ENCODE results near the gene ZSCAN16.

DNA sequence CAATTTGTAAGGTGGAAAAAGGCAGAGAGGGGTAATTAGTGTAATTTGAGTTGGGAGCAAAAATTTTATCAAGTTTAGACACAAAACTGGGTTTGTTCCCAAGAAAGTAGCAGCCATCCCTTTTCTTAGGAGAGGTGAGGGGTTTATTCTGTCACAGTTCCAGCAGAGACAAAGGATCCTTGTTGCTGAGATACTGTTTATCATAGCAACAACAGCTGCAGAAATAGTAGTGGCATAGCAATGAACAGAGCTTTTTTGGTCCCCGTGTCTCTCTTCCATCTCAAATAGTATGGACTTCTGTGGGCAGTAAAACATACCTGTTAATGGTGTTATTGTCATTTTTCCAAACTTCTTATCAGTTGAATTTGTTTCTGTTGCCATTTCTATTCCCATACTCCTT is 41.2 kb downstream of the ZSCAN16 start:
- TF ChIP-seq, protein P1, sequence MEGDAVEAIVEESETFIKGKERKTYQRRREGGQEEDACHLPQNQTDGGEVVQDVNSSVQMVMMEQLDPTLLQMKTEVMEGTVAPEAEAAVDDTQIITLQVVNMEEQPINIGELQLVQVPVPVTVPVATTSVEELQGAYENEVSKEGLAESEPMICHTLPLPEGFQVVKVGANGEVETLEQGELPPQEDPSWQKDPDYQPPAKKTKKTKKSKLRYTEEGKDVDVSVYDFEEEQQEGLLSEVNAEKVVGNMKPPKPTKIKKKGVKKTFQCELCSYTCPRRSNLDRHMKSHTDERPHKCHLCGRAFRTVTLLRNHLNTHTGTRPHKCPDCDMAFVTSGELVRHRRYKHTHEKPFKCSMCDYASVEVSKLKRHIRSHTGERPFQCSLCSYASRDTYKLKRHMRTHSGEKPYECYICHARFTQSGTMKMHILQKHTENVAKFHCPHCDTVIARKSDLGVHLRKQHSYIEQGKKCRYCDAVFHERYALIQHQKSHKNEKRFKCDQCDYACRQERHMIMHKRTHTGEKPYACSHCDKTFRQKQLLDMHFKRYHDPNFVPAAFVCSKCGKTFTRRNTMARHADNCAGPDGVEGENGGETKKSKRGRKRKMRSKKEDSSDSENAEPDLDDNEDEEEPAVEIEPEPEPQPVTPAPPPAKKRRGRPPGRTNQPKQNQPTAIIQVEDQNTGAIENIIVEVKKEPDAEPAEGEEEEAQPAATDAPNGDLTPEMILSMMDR (IDR thresholded peaks at IDR 0.05 in 2 of 3, conservative IDR thresholded peaks at IDR 0.05 in 1 of 3; ENCODE audit: control insufficient read depth in 2 of 3, extremely low read depth in 1 of 3, insufficient read depth in 1 of 3, low read depth in 3 of 3, low read length in 3 of 3), result no peak
- TF ChIP-seq RAD21 (IDR thresholded peaks at IDR 0.05; ENCODE audit: insufficient read depth, low read depth, low read length) (no peak), RBBP5 (conservative IDR thresholded peaks at IDR 0.05) (no peak), CREB1 (IDR thresholded peaks at IDR 0.05; ENCODE audit: low read depth) (no peak)

Data from GM12878 (cell line).